HepG2 (cell line): Measurements from ENCODE around the gene MAN2A1. TPM values are rescaled to one million over a fixed set of nuclear protein-coding genes. Genes with fewer than 3 reads are reported as not detected.

Source experiments
- ATRX ChIP-seq: sonication (generic); formaldehyde crosslinking; IDR thresholded peaks from 2 replicates; pipeline ENCODE4 v1.4.0; 2020; ENCODE audit warnings: missing genetic modification reagents, borderline replicate concordance
- CTCF ChIP-seq: sonication (generic); formaldehyde crosslinking; IDR thresholded peaks from 2 replicates; pipeline ENCODE4 v1.5.0; 2020; ENCODE audit warnings: mild to moderate bottlenecking, missing genetic modification reagents, moderate library complexity
- ERF ChIP-seq: IDR thresholded peaks from 2 replicates; pipeline ENCODE4 v1.6.1; 2018; ENCODE audit warnings: missing biosample characterization, missing genetic modification reagents
- GABPB1 ChIP-seq: IDR thresholded peaks from 2 replicates; pipeline ENCODE4 v1.6.1; 2016; ENCODE audit warnings: mild to moderate bottlenecking, missing genetic modification reagents, moderate library complexity, missing compliant biosample characterization
- GPN1 ChIP-seq: sonication (generic); formaldehyde crosslinking; IDR thresholded peaks from 2 replicates; pipeline ENCODE4 v1.5.1; 2020; ENCODE audit warnings: missing genetic modification reagents, borderline replicate concordance
- KDM4B ChIP-seq: sonication (generic); formaldehyde crosslinking; IDR thresholded peaks from 2 replicates; pipeline ENCODE4 v1.4.0; 2020; ENCODE audit warnings: missing genetic modification reagents
- MTA1 ChIP-seq: sonication (generic); formaldehyde crosslinking; IDR thresholded peaks from 2 replicates; pipeline ENCODE4 v1.4.0; 2020; ENCODE audit warnings: missing genetic modification reagents, mild to moderate bottlenecking, borderline replicate concordance
- MXI1 ChIP-seq: IDR thresholded peaks from 3 replicates; pipeline ENCODE4 v1.6.1; 2012; ENCODE audit warnings: low read depth, low read length, inconsistent platforms, borderline replicate concordance
- REPIN1 ChIP-seq: sonication (generic); formaldehyde crosslinking; IDR thresholded peaks from 2 replicates; pipeline ENCODE4 v1.8.0; 2022; ENCODE audit warnings: missing genetic modification reagents, low read depth, mild to moderate bottlenecking, borderline replicate concordance
- RFX5 ChIP-seq: IDR thresholded peaks from 2 replicates; pipeline ENCODE4 v1.6.1; 2011; ENCODE audit warnings: low read depth, low read length, improper control_type of control experiment
- TFDP2 ChIP-seq: sonication (generic); formaldehyde crosslinking; IDR thresholded peaks from 2 replicates; pipeline ENCODE4 v1.4.0; 2020; ENCODE audit warnings: missing genetic modification reagents
- ZMYM4 ChIP-seq: sonication (generic); formaldehyde crosslinking; IDR thresholded peaks from 2 replicates; pipeline ENCODE4 v1.8.1; 2023; ENCODE audit warnings: mild to moderate bottlenecking, missing genetic modification reagents
- ZNF512 ChIP-seq: sonication (generic); formaldehyde crosslinking; IDR thresholded peaks from 2 replicates; pipeline ENCODE4 v1.4.0; 2020; ENCODE audit warnings: mild to moderate bottlenecking, missing genetic modification reagents
- ZNF552 ChIP-seq: sonication (generic); formaldehyde crosslinking; IDR thresholded peaks from 2 replicates; pipeline ENCODE4 v1.9.0; 2022; ENCODE audit warnings: missing genetic modification reagents, mild to moderate bottlenecking, borderline replicate concordance
- ZNF569 ChIP-seq: sonication (generic); formaldehyde crosslinking; IDR thresholded peaks from 2 replicates; pipeline ENCODE4 v1.5.0; 2020; ENCODE audit warnings: mild to moderate bottlenecking, missing genetic modification reagents, moderate library complexity, borderline replicate concordance
- ZNF891 ChIP-seq: sonication (generic); formaldehyde crosslinking; IDR thresholded peaks from 2 replicates; pipeline ENCODE4 v1.5.0; 2020; ENCODE audit warnings: mild to moderate bottlenecking, missing genetic modification reagents
- polyA plus RNA-seq, 8 experiments: library from polyadenylated mRNA; depleted of rRNA in 3 of 8; stranded (reverse) in 7 of 8; unstranded in 1 of 8; fragments of >200 nt; fragmentation: Illumina TruSeq in 4 of 8; extraction: Trizol in 4 of 8; gene quantifications; 2 replicates each; pipeline versions ENCODE4 v1.2.1 to v1.2.3, GENCODE V29; 2011 to 2016; ENCODE audit warnings: low read depth in 4 of 8, missing spikeins in 1 of 8, mixed read lengths in 1 of 8; ENCODE audit not compliant: insufficient read depth in 1 of 8
- total RNA-seq, 5 experiments: library from RNA; depleted of rRNA; stranded (reverse); fragments of >200 nt; fragmentation: Illumina TruSeq; extraction: Trizol; gene quantifications; 2 replicates each; pipeline ENCODE4 v1.2.3, GENCODE V29; 2016; ENCODE audit warnings: low read depth in 1 of 5
- TF ChIP-seq, protein P1 (sequence below): sonication (generic); formaldehyde crosslinking; IDR thresholded peaks from 2 replicates; pipeline ENCODE4 v1.5.1; 2020; ENCODE audit warnings: mild to moderate bottlenecking, missing genetic modification reagents, moderate library complexity
- TF ChIP-seq, protein P2 (sequence below): sonication (generic); formaldehyde crosslinking; IDR thresholded peaks from 2 replicates; pipeline ENCODE4 v1.4.0; 2020; ENCODE audit warnings: mild to moderate bottlenecking, missing genetic modification reagents

The MAN2A1 gene
- total and polyA plus RNA-seq, 2 of the 13 experiments (the other 11 are each of a cell fraction or from before 2014, with no cell fraction given): 56.2 to 80.5 TPM

GRCh38 chr5:109689740-109690241 is at the start of gene MAN2A1 (continued):
- TF ChIP-seq RFX5: no peak
- TF ChIP-seq GPN1: no peak
- TF ChIP-seq MTA1 (CRISPR knock-in tag): no peak
- 0 out of 2 replicates have a peak, but pooled peaks have one; percentile 41 for TF ChIP-seq ZNF569 (CRISPR knock-in tag)
- TF ChIP-seq, protein P1, sequence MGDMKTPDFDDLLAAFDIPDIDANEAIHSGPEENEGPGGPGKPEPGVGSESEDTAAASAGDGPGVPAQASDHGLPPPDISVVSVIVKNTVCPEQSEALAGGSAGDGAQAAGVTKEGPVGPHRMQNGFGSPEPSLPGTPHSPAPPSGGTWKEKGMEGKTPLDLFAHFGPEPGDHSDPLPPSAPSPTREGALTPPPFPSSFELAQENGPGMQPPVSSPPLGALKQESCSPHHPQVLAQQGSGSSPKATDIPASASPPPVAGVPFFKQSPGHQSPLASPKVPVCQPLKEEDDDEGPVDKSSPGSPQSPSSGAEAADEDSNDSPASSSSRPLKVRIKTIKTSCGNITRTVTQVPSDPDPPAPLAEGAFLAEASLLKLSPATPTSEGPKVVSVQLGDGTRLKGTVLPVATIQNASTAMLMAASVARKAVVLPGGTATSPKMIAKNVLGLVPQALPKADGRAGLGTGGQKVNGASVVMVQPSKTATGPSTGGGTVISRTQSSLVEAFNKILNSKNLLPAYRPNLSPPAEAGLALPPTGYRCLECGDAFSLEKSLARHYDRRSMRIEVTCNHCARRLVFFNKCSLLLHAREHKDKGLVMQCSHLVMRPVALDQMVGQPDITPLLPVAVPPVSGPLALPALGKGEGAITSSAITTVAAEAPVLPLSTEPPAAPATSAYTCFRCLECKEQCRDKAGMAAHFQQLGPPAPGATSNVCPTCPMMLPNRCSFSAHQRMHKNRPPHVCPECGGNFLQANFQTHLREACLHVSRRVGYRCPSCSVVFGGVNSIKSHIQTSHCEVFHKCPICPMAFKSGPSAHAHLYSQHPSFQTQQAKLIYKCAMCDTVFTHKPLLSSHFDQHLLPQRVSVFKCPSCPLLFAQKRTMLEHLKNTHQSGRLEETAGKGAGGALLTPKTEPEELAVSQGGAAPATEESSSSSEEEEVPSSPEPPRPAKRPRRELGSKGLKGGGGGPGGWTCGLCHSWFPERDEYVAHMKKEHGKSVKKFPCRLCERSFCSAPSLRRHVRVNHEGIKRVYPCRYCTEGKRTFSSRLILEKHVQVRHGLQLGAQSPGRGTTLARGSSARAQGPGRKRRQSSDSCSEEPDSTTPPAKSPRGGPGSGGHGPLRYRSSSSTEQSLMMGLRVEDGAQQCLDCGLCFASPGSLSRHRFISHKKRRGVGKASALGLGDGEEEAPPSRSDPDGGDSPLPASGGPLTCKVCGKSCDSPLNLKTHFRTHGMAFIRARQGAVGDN (CRISPR knock-in tag): peak; percentile 32; the same call in 1 of the 2 replicates
- TF ChIP-seq, protein P2, sequence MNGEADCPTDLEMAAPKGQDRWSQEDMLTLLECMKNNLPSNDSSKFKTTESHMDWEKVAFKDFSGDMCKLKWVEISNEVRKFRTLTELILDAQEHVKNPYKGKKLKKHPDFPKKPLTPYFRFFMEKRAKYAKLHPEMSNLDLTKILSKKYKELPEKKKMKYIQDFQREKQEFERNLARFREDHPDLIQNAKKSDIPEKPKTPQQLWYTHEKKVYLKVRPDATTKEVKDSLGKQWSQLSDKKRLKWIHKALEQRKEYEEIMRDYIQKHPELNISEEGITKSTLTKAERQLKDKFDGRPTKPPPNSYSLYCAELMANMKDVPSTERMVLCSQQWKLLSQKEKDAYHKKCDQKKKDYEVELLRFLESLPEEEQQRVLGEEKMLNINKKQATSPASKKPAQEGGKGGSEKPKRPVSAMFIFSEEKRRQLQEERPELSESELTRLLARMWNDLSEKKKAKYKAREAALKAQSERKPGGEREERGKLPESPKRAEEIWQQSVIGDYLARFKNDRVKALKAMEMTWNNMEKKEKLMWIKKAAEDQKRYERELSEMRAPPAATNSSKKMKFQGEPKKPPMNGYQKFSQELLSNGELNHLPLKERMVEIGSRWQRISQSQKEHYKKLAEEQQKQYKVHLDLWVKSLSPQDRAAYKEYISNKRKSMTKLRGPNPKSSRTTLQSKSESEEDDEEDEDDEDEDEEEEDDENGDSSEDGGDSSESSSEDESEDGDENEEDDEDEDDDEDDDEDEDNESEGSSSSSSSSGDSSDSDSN (CRISPR knock-in tag): peak; percentile 90; the same call in 1 of the 2 replicates
- TF ChIP-seq ATRX (CRISPR knock-in tag): no peak
- no peak for TF ChIP-seq ZNF891 (CRISPR knock-in tag)
- 0 out of 2 replicates have a peak, but pooled peaks have one; percentile 21 for TF ChIP-seq ZNF552 (CRISPR knock-in tag)
- TF ChIP-seq REPIN1 (CRISPR knock-in tag): peak; percentile 59; the same call in 1 of the 2 replicates
- TF ChIP-seq MXI1: no peak
- TF ChIP-seq KDM4B (CRISPR knock-in tag): 0 out of 2 replicates have a peak, but pooled peaks have one; percentile 18
- TF ChIP-seq CTCF: 0 out of 2 replicates have a peak, but pooled peaks have one; percentile 10
- no peak for TF ChIP-seq ZNF512
- no peak; the same call in 1 of the 2 replicates for TF ChIP-seq ERF (CRISPR knock-in tag)
- peak; percentile 3; the same call in 1 of the 2 replicates for TF ChIP-seq ZMYM4 (CRISPR knock-in tag)
- peak; percentile 43 for TF ChIP-seq GABPB1
- no peak for TF ChIP-seq TFDP2
